Panc1 (cell line): ENCODE measurements around the gene EIF3B. TPM values are rescaled to one million over a fixed set of nuclear protein-coding genes. Genes with fewer than 3 reads are reported as not detected.

ENCODE experiments used
- ATAC-seq: fragments of 200-7000 bp; cut with Tn5 transposase; 2 replicates; pipeline ENCODE4 v1.9.1; 2020; ENCODE audit warnings: mild to moderate bottlenecking, moderate library complexity
- BruUV-seq: library from RNA; stranded (reverse); fragments of 400-500 nt; replicated peaks from 2 replicates; lab custom pipeline; 2021; lab: Mats Ljungman, UMichigan
- CTCF ChIA-PET: fragments of 300-600 bp; sonication (Branson Sonifier 250); formaldehyde crosslinking; loops from one replicate; lab custom pipeline; 2022; ENCODE audit warnings: antibody characterized with exemption; lab: Charles Lee
- POLR2A ChIA-PET: fragments of 300-600 bp; sonication (Branson Sonifier 250); formaldehyde crosslinking; loops from one replicate; lab custom pipeline; 2022; ENCODE audit warnings: antibody characterized with exemption; lab: Charles Lee
- DNase-seq: peaks from one replicate; pipeline ENCODE4 v3.0.0-alpha.2; 2010; ENCODE audit warnings: low read depth, low spot score
- H3K27ac ChIP-seq: 2 replicates; pipeline ENCODE4 v1.5.1; 2011; ENCODE audit warnings: mild to moderate bottlenecking, low read length, inconsistent platforms
- H3K27me3 ChIP-seq: fragments of 200-500 bp; sonication (Bioruptor generic); 2 replicates; pipeline ENCODE4 v1.6.0; 2014; ENCODE audit warnings: low read length, inconsistent platforms; ENCODE audit not compliant: control insufficient read depth, insufficient read depth
- H3K36me3 ChIP-seq: fragments of 200-500 bp; sonication (Bioruptor generic); 2 replicates; pipeline ENCODE4 v1.5.1; 2014; ENCODE audit warnings: inconsistent platforms, mild to moderate bottlenecking, low read length, moderate library complexity; ENCODE audit not compliant: control insufficient read depth, insufficient read depth
- H3K4me1 ChIP-seq: 2 replicates; pipeline ENCODE4 v1.5.1; 2011; ENCODE audit warnings: inconsistent platforms, mild to moderate bottlenecking, low read length, moderate library complexity; ENCODE audit not compliant: control insufficient read depth, insufficient read depth
- H3K4me3 ChIP-seq, 2 experiments: 2 replicates each; pipeline ENCODE4 v1.5.1; 2011 to 2012; ENCODE audit warnings: low read depth in 2 of 2, low read length in 2 of 2, mild to moderate bottlenecking in 2 of 2, inconsistent platforms in 1 of 2, moderate library complexity in 1 of 2
- H3K9me3 ChIP-seq: fragments of 200-500 bp; sonication (Bioruptor generic); 2 replicates; pipeline ENCODE4 v1.5.1; 2014; ENCODE audit warnings: low read depth, mild to moderate bottlenecking, inconsistent platforms, low read length, moderate library complexity; ENCODE audit not compliant: control insufficient read depth, insufficient read depth
- CTCF ChIP-seq: fragments of 450-650 bp; IDR thresholded peaks from 2 replicates; pipeline ENCODE4 v1.5.1; 2017; ENCODE audit warnings: mild to moderate bottlenecking
- POLR2AphosphoS5 ChIP-seq: IDR thresholded peaks from 2 replicates; pipeline ENCODE4 v1.6.1; 2012; ENCODE audit warnings: mild to moderate bottlenecking, low read depth, low read length, moderate library complexity
- REST ChIP-seq, 2 experiments: IDR thresholded peaks; 2 replicates each; pipeline ENCODE4 v1.6.1; 2011 to 2012; ENCODE audit warnings: low read depth in 2 of 2, control low read depth in 1 of 2, low read length in 1 of 2, mild to moderate bottlenecking in 1 of 2, moderate library complexity in 1 of 2; ENCODE audit not compliant: insufficient read depth in 1 of 2
- SIN3A ChIP-seq: IDR thresholded peaks from 2 replicates; pipeline ENCODE4 v1.6.1; 2012; ENCODE audit warnings: low read depth, mild to moderate bottlenecking, low read length, moderate library complexity, borderline replicate concordance; ENCODE audit not compliant: insufficient read depth
- TCF7L2 ChIP-seq: IDR thresholded peaks from 2 replicates; pipeline ENCODE4 v1.6.1; 2011; ENCODE audit warnings: mild to moderate bottlenecking, low read depth, low read length, inconsistent platforms
- in situ Hi-C: cut with HindIII; loops from 2 replicates; pipeline ENCODE4 v1.10.0; 2016; ENCODE audit warnings: low sequenced_read_pairs, low pct_unique_long_range_greater_than_20kb
- intact Hi-C: fragments of 100-400 bp; cut with micrococcal nuclease; formaldehyde crosslinking; loops from one replicate; pipeline ENCODE4 v1.10.0; 2022; ENCODE audit not compliant: unreplicated experiment
- total RNA-seq: library from RNA; stranded (reverse); gene quantifications from one replicate; pipeline ENCODE4 v1.2.1, GENCODE V29; 2021; ENCODE audit not compliant: unreplicated experiment

The EIF3B gene
- total RNA-seq, 1 experiment from 2014 or later = 432 TPM

- H3K4me1 ChIP-seq = peaks cover 20% of the 10 kb centered on the region
- peaks cover 43% of the 10 kb centered on the region for H3K36me3 ChIP-seq
- ATAC-seq (no peak), DNase-seq (no peak)
- H3K27ac ChIP-seq = no peak overlapping the region
- H3K9me3 ChIP-seq = no peaks in the 10 kb centered on the region
- POLR2A ChIA-PET = interaction anchor here (0.6 kb wide), 2 partner anchors 8 to 10 kb away, joined by 6 to 8 read pairs; no protein-coding TSS in a partner anchor
- intact Hi-C loops (no loop called here), in situ Hi-C loops (no loop called here)
- no peak for TF ChIP-seq CTCF
- TF ChIP-seq REST (IDR thresholded peaks at IDR 0.05; ENCODE audit: insufficient read depth in 1 of 2, low read depth in 2 of 2, low read length in 1 of 2) = no peak
- no peak for TF ChIP-seq TCF7L2
- no peak for TF ChIP-seq POLR2AphosphoS5
- no peak for TF ChIP-seq SIN3A
- H3K4me3 ChIP-seq = no peak overlapping the region
- BruUV-seq = no TSS peak
- CTCF ChIA-PET = no interaction called here
- H3K27me3 ChIP-seq = no peaks in the 10 kb centered on the region
Measured at GRCh38 chr7:2358968-2359527, 4.4 kb downstream of the EIF3B start.

GRCh38 chr7:2359610-2360009, 5.0 kb downstream of the EIF3B start:
- no peak overlapping the region for H3K4me3 ChIP-seq
- no peaks in the 10 kb centered on the region for H3K9me3 ChIP-seq
- H3K4me1 ChIP-seq = peaks cover 20% of the 10 kb centered on the region
- in situ Hi-C loops = no loop called here
- ATAC-seq = no peak
- no peaks in the 10 kb centered on the region for H3K27me3 ChIP-seq
- no peak for TF ChIP-seq POLR2AphosphoS5
- TF ChIP-seq REST (IDR thresholded peaks at IDR 0.05; ENCODE audit: insufficient read depth in 1 of 2, low read depth in 2 of 2, low read length in 1 of 2) = no peak
- TF ChIP-seq TCF7L2 = no peak
- TF ChIP-seq SIN3A = no peak
- no peak for TF ChIP-seq CTCF
- no peak for DNase-seq
- ChIA-PET POLR2A (no interaction called here), CTCF (no interaction called here)
- H3K27ac ChIP-seq = no peak overlapping the region
- intact Hi-C loops = no loop called here
- BruUV-seq = no TSS peak
- H3K36me3 ChIP-seq = peaks cover 49% of the 10 kb centered on the region
